Liver (tissue), 3 donors: Measurements from ENCODE around the gene BIN1.

Source experiments
- CTCF ChIP-seq: fragments of 150-350 bp; IDR thresholded peaks from 2 replicates; pipeline ENCODE4 v1.5.1; 2017; ENCODE audit warnings: improper control_type of control experiment, low read depth, low read length; ENCODE audit not compliant: missing input control
- EGR1 ChIP-seq, 2 donors: IDR thresholded peaks; 2 replicates each; pipeline ENCODE4 v1.6.1; 2016 to 2018; ENCODE audit warnings: antibody characterized with exemption in 2 of 2, low read depth in 2 of 2
- FOXA1 ChIP-seq: IDR thresholded peaks from 2 replicates; pipeline ENCODE4 v1.6.1; 2016; ENCODE audit warnings: antibody characterized with exemption
- FOXA2 ChIP-seq: IDR thresholded peaks from 2 replicates; pipeline ENCODE4 v1.6.1; 2016; ENCODE audit warnings: antibody characterized with exemption
- JUND ChIP-seq, 2 donors: IDR thresholded peaks; 2 replicates each; pipeline ENCODE4 v1.6.1; 2016; ENCODE audit warnings: antibody characterized with exemption in 2 of 2
- MAX ChIP-seq: IDR thresholded peaks from 2 replicates; pipeline ENCODE4 v1.6.1; 2016; ENCODE audit warnings: antibody characterized with exemption
- RXRA ChIP-seq, 2 donors: IDR thresholded peaks; 2 replicates each; pipeline ENCODE4 v1.6.1; 2017 to 2018; ENCODE audit warnings: antibody characterized with exemption in 2 of 2, mild to moderate bottlenecking in 1 of 2
- SP1 ChIP-seq: IDR thresholded peaks from 2 replicates; pipeline ENCODE4 v1.6.1; 2018; ENCODE audit warnings: antibody characterized with exemption, mild to moderate bottlenecking
- TF ChIP-seq, protein P1 (sequence below): IDR thresholded peaks from 2 replicates; pipeline ENCODE4 v1.6.1; 2016; ENCODE audit warnings: antibody characterized with exemption, mild to moderate bottlenecking
- donor health status: healthy.
- donor health status: healthy.

DNA sequence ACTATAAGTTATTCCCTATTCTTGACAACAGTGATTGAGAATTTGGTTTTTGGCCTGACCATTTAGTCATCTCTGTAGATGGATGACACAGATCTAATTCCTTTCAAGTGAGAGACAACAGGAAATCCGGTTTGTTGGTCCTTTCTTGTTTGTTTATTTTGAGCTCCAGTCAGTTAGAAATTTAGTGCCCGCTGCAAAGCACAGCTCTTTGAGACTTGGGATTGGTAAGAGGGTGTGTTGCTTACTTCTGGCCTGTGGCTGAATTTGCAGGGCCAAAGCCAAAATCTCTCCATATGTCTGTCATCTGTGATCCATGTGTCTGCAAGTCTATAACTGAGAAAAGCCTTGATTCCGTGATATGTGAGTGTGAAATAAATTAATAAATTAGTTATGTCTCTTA lies 74.3 kb downstream of the BIN1 start:
- TF ChIP-seq MAX (no peak), CTCF (no peak), RXRA (IDR thresholded peaks at IDR 0.05) (no peak), EGR1 (IDR thresholded peaks at IDR 0.05; ENCODE audit: low read depth in 2 of 2) (no peak), SP1 (no peak), FOXA1 (no peak), FOXA2 (no peak), JUND (IDR thresholded peaks at IDR 0.05) (no peak)
- TF ChIP-seq, protein P1, sequence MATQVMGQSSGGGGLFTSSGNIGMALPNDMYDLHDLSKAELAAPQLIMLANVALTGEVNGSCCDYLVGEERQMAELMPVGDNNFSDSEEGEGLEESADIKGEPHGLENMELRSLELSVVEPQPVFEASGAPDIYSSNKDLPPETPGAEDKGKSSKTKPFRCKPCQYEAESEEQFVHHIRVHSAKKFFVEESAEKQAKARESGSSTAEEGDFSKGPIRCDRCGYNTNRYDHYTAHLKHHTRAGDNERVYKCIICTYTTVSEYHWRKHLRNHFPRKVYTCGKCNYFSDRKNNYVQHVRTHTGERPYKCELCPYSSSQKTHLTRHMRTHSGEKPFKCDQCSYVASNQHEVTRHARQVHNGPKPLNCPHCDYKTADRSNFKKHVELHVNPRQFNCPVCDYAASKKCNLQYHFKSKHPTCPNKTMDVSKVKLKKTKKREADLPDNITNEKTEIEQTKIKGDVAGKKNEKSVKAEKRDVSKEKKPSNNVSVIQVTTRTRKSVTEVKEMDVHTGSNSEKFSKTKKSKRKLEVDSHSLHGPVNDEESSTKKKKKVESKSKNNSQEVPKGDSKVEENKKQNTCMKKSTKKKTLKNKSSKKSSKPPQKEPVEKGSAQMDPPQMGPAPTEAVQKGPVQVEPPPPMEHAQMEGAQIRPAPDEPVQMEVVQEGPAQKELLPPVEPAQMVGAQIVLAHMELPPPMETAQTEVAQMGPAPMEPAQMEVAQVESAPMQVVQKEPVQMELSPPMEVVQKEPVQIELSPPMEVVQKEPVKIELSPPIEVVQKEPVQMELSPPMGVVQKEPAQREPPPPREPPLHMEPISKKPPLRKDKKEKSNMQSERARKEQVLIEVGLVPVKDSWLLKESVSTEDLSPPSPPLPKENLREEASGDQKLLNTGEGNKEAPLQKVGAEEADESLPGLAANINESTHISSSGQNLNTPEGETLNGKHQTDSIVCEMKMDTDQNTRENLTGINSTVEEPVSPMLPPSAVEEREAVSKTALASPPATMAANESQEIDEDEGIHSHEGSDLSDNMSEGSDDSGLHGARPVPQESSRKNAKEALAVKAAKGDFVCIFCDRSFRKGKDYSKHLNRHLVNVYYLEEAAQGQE = no peak
